Progenitor cell of endocrine pancreas (in vitro differentiated cells): ENCODE measurements around the gene HOXB3. TPM values are rescaled to one million over a fixed set of nuclear protein-coding genes. Genes with fewer than 3 reads are reported as not detected.

ENCODE experiments used
- DNase-seq: peaks from one replicate; pipeline ENCODE4 v3.0.0; 2021; ENCODE audit warnings: low spot score; ENCODE audit not compliant: unreplicated experiment
- H3K27ac Mint-ChIP-seq: 2 replicates; pipeline ENCODE4 v1.8.0; 2021; ENCODE audit warnings: mild to moderate bottlenecking, moderate library complexity, mixed read lengths
- H3K27me3 Mint-ChIP-seq: 2 replicates; pipeline ENCODE4 v1.8.0; 2021; ENCODE audit warnings: mixed read lengths
- H3K36me3 Mint-ChIP-seq: 2 replicates; pipeline ENCODE4 v1.8.0; 2022; ENCODE audit warnings: mixed read lengths; ENCODE audit not compliant: insufficient read depth
- H3K4me1 Mint-ChIP-seq: 2 replicates; pipeline ENCODE4 v1.8.0; 2021; ENCODE audit warnings: low read depth, mixed read lengths
- H3K4me3 Mint-ChIP-seq: 2 replicates; pipeline ENCODE4 v1.8.0; 2021; ENCODE audit warnings: low read depth, mild to moderate bottlenecking, moderate library complexity, mixed read lengths
- H3K9me3 Mint-ChIP-seq: 2 replicates; pipeline ENCODE4 v1.8.0; 2021; ENCODE audit warnings: low read depth, mixed read lengths
- CTCF ChIP-seq: fragments of 200-600 bp; sonication (generic); IDR thresholded peaks from one replicate; pipeline ENCODE4 v1.5.0; 2021; ENCODE audit warnings: antibody characterized with exemption, mild to moderate bottlenecking; ENCODE audit not compliant: unreplicated experiment
- total RNA-seq: library from RNA; stranded (reverse); gene quantifications from 2 replicates; pipeline ENCODE4 v1.2.1, GENCODE V29; 2021

The HOXB3 gene
- total RNA-seq, 1 donor from 2014 or later, result 19.4 TPM

GRCh38 chr17:48547808-48548522 is 42.1 kb downstream of the HOXB3 start:
- H3K27ac Mint-ChIP-seq, result peak overlapping the region; percentile 4
- no peak for TF ChIP-seq CTCF
- H3K4me3 Mint-ChIP-seq, result peak overlapping the region; percentile 14
- H3K9me3 Mint-ChIP-seq, result no peaks in the 10 kb centered on the region
- no peak for DNase-seq
- H3K36me3 Mint-ChIP-seq, result peaks cover 9% of the 10 kb centered on the region
- peaks cover 36% of the 10 kb centered on the region for H3K4me1 Mint-ChIP-seq
- peaks cover 86% of the 10 kb centered on the region for H3K27me3 Mint-ChIP-seq

DNA sequence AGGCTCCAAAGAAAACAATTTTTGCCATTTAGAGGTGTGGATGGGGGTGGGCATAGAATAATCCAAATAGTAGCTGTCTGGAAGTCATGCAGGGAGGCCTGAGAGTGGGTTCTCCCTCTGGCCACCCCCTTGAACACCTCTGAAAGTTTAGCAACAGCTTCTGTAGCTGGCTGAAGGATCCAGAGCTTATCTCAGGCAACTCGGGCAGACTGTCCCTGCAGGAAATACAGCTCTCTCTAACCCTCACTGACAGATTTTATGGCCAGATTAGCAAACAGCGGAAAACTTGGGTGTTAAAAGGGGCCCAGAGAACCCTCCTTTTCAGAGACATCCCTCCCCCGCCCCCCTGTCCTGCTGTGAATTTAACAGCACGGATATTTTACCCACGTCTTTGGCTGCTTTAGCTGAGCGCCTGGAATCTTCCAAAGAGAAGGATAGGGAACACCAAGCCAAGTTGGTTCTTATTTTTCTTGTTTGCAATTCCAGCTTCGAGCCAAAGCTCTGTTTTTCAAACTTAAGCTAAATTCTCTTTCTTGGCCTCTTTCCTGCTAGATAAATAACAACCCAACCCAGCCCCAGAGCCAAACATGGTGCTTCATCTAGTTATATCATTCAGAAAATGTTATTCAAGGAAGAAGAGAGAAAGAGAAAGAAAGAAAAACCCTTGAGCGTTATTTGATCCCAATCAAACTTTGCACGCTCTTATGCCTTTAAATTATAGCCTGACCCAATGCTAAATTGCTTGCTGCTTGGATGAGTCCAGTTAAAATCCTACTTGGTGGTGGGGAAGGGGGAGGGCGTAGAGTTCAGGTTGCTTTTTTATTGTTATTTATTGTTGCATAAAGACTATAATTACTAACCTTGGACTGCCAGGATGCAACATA is 42.9 kb downstream of the HOXB3 start:
- no peak for DNase-seq
- no peak for TF ChIP-seq CTCF
- peak overlapping the region; percentile 35 for H3K4me3 Mint-ChIP-seq
- peaks cover 87% of the 10 kb centered on the region for H3K27me3 Mint-ChIP-seq
- no peaks in the 10 kb centered on the region for H3K9me3 Mint-ChIP-seq
- peaks cover 10% of the 10 kb centered on the region for H3K36me3 Mint-ChIP-seq
- H3K27ac Mint-ChIP-seq, result peak overlapping the region; percentile 31
- H3K4me1 Mint-ChIP-seq, result peaks cover 38% of the 10 kb centered on the region

DNA sequence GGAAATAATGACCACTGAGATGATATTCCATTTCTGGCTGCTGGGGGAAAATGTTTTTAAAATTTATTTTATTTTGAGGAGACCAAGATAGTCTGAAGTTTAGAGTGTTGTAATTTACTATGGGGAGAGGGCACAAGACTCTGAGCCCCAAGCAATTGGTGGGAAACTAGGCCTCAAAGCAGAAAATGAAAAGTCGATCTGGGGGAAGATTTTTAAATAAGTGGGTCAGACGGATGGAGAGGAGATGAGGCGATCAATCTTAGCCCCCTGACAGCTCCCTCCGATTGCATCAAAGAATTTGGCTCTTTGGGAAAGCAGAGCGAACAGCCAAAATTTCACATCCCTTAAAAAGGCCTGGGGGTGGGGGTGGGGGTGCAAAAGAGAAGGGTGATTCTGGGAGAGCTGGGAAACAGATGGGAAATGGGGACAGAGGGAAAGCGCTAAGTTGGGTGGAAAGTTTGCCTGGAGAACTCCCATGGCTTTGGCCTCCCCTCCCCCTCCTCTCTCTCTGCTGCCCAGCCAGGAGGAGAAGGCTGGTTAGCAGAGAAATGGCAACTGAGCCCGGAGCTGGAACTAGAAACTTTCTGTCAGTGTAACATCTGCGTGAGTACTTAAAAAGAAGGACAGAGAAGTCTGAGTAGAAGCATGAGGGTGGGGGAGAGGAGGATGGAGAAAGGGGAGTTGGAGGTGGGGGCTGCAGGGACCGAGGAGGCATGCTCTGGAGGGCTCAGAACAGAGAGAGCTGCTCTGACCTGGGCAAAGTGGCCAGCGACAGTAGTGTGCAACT is 43.7 kb downstream of the HOXB3 start:
- no peak for TF ChIP-seq CTCF
- Mint-ChIP-seq H3K27ac (peak overlapping the region; percentile 31), H3K4me3 (peak overlapping the region; percentile 35), H3K36me3 (peaks cover 10% of the 10 kb centered on the region), H3K27me3 (peaks cover 86% of the 10 kb centered on the region), H3K4me1 (peaks cover 41% of the 10 kb centered on the region), H3K9me3 (no peaks in the 10 kb centered on the region)
- no peak for DNase-seq

DNA sequence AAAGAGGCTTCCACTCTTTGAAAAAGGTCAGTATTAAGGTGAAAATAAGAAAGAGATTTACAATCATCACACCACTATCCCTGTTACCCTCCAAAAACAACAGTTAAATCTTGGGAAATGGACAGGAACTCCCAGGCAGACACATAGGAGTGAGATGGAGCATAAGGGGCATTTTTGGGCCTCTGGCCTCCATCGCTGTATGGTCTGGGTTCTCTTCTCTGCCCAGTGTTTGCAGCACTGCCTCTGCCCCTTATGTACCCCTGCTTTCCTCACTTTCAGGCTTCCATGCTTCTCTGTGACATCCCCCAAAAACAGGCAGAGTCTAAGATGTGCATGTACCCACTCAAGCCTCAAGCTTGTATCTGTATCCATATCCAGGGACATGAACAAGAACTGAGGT is 44.5 kb downstream of the HOXB3 start:
- Mint-ChIP-seq H3K36me3 (peaks cover 10% of the 10 kb centered on the region), H3K4me3 (peak overlapping the region; percentile 81), H3K27ac (peak overlapping the region; percentile 51), H3K27me3 (peaks cover 85% of the 10 kb centered on the region), H3K9me3 (no peaks in the 10 kb centered on the region), H3K4me1 (peaks cover 39% of the 10 kb centered on the region)
- DNase-seq, result no peak
- TF ChIP-seq CTCF, result no peak

DNA sequence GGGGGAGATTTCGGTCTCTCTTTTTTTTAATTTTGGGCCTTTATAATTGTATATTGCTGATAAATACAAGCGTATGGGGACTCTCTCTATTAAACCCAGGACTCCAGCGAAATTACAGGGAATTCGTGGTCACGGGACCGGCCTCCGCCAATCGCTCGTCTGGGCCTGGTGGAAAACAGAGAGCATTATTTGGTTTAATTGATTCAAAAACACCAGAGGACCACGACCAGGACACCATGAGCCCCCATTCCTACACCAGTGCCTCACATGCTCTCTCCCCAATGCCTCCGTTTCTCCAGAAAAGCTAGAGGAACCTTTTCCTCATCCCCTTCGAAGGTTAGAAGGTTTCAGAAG is 45.0 kb downstream of the HOXB3 start, which contains the start of gene HOXB2:
TSS of gene HOXB2 (minus strand) at position 88 of the 354 bp plus-strand sequence. CDS start 198 bp downstream, outside the sequence.
- peaks cover 38% of the 10 kb centered on the region for H3K4me1 Mint-ChIP-seq
- H3K36me3 Mint-ChIP-seq, result peaks cover 8% of the 10 kb centered on the region
- H3K4me3 Mint-ChIP-seq, result peak within 1 kb of the TSS; percentile 81
- DNase-seq, result no peak
- H3K9me3 Mint-ChIP-seq, result no peaks in the 10 kb centered on the region
- TF ChIP-seq CTCF, result no peak
- peaks cover 86% of the 10 kb centered on the region for H3K27me3 Mint-ChIP-seq
- H3K27ac Mint-ChIP-seq, result peak within 1 kb of the TSS; percentile 97
